HepG2 (cell line): ENCODE data around the gene HMG20B.

Experiments
- TBP ChIP-seq: sonication (generic); formaldehyde crosslinking; IDR thresholded peaks from 2 replicates; pipeline ENCODE4 v1.5.0; 2020; ENCODE audit warnings: missing genetic modification reagents
- TF ChIP-seq, protein P1 (sequence below): sonication (generic); formaldehyde crosslinking; IDR thresholded peaks from 2 replicates; pipeline ENCODE4 v1.4.0; 2020; ENCODE audit warnings: missing genetic modification reagents

DNA sequence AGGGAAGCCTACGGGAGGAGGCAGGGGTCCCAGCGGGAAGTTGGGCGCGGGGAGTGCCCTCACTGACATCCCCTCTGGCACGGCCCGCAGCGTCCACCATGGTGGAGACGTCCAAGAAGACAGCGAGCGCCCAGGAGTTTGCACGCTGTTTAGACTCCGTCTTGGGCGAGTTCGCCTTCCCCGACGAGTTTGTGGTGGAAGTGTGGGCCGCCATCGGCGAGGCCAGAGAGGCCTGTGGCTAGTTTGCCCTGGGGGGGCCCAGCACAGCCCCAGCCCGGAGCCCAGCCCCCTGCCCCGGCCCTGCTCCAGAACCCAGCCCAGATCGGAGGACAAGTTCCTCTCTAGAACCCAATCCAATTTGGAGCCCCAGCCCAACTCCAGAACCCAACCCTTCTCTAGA, 17.2 kb downstream of the HMG20B start:
- TF ChIP-seq, protein P1, sequence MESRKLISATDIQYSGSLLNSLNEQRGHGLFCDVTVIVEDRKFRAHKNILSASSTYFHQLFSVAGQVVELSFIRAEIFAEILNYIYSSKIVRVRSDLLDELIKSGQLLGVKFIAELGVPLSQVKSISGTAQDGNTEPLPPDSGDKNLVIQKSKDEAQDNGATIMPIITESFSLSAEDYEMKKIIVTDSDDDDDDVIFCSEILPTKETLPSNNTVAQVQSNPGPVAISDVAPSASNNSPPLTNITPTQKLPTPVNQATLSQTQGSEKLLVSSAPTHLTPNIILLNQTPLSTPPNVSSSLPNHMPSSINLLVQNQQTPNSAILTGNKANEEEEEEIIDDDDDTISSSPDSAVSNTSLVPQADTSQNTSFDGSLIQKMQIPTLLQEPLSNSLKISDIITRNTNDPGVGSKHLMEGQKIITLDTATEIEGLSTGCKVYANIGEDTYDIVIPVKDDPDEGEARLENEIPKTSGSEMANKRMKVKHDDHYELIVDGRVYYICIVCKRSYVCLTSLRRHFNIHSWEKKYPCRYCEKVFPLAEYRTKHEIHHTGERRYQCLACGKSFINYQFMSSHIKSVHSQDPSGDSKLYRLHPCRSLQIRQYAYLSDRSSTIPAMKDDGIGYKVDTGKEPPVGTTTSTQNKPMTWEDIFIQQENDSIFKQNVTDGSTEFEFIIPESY (CRISPR knock-in tag) = no peak
- no peak for TF ChIP-seq TBP (CRISPR knock-in tag)
